ENCODE measurements around the gene TH. TPM values are rescaled to one million over a fixed set of nuclear protein-coding genes. Genes with fewer than 3 reads are reported as not detected.

The TH gene
- total RNA-seq, 4 donors from 2014 or later: not detected

DNA sequence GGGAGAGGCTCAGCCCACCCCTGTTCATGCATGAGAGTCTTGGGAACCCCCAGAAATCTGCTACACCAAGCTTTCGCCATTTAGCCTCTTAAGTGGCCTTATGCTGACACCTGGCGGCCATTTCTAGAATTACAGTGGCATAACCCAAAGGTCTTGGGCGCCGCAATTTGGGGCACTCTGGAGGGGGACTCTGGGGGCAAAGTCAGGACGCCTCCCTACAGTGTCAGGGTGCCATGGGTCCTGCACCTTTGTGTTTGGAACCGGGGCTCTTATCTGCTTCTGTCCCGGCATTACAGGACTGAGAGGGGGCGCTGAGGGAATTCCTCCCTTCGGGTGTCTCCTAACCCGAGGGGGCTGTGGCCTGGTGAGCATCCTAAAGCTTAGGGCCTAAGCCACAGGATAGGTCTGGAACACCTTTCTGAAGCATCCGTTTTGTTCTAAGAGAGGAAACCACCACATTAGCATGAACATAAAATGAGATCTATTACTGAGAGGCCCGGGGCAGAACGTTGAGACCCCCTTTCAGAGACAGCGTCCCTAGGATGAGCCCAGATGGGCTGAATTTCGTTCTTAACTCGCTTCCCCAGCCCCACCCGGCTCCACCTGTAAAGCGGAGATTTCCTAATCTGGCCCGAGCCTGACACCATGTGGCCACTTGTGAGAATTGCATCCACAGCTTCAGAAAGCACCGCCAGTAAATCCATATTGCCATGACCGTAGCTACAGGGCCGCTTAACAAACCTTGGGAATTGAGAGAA lies 19.9 kb downstream of the TH start:
- TF ChIP-seq, protein P1, sequence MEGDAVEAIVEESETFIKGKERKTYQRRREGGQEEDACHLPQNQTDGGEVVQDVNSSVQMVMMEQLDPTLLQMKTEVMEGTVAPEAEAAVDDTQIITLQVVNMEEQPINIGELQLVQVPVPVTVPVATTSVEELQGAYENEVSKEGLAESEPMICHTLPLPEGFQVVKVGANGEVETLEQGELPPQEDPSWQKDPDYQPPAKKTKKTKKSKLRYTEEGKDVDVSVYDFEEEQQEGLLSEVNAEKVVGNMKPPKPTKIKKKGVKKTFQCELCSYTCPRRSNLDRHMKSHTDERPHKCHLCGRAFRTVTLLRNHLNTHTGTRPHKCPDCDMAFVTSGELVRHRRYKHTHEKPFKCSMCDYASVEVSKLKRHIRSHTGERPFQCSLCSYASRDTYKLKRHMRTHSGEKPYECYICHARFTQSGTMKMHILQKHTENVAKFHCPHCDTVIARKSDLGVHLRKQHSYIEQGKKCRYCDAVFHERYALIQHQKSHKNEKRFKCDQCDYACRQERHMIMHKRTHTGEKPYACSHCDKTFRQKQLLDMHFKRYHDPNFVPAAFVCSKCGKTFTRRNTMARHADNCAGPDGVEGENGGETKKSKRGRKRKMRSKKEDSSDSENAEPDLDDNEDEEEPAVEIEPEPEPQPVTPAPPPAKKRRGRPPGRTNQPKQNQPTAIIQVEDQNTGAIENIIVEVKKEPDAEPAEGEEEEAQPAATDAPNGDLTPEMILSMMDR (IDR thresholded peaks at IDR 0.05; ENCODE audit: low read depth): no peak

DNA sequence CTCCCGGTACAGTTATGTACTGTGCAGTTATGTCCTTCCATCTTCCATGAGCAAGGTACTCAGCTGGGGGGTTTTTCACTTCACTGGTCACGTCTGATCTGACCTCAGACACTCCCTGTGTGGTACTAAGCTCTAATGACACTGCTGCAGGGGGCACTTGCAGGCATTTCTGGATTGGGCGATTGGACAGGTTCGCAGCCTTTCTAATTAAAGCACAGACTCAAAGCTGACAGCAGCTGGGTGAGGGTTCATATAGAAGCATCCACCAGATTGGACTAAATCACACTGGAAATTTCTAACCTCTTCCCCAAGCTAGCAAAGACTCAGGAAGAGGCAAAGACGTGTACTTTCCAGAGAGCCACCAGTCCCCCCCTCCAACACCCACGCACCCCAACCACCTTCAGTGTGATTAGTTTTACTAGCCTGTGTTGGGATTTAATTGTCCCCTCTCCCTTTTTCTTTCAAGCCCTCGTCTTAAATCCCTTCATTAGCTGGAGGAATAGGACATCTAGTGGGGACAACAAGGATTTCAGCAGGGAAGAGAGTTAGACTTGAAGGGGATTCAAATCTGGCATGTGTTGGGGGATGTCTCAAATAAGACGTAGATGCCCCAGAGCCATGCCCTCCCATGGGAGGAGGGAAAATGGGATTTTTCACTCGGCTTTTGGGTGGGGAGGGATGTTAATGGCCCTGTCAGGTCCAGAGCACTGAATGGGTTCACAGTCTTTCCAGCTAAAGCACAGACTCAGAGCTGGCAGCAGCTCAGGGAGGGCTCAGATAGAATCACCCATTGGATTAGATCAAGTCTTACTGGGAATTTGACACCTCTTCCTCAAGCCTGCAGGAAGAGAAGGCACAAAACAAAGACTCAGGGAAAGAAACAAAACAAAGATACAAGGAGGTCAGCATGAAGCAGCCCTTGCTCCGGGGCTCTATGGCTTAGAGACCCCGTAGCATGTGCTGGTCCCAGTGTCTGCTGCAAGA lies 21.5 kb downstream of the TH start:
- TF ChIP-seq, protein P1 (IDR thresholded peaks at IDR 0.05; ENCODE audit: low read depth): no peak

DNA sequence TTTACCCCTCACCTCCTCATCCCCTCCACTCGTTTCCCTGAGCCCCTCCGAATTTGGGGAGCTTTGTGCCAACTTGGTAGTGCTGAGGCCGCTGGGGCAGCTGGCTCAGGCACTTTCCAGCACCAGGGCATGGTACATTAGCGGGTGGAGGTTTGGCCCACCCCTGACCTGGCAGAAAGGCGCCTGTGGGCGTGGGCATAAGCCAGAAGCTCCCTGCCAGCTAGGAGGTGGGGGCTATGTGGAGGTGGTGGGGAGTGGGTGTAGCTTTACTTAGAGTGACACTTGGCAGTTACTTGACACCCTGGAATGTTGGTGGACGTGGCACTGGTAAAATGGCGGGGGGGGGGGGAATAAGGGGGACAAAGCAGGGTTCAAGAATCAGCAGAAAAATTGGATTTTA lies 22.2 kb downstream of the TH start:
- TF ChIP-seq, protein P1 (IDR thresholded peaks at IDR 0.05; ENCODE audit: low read depth): no peak

DNA sequence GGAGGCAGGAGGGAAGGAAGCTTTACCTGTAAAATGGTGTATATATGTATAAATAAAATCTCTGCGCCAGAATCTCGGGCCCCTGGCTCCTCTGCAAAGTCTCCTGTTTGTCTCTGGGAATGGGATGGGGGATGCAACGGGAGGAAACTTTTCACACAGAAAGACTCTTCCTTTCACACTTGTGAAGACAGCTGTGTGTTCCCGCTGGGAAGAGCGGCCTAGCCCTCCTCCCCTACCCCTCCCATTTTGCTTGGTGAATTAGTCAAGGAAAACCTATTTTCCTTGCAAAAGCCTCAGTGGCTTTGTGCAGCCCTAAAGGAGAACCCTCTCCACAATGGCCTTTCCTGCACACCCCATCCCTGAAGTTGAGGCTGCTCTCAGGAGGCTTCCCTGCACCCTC lies 23.0 kb downstream of the TH start:
- TF ChIP-seq, protein P1 (IDR thresholded peaks at IDR 0.05; ENCODE audit: low read depth): no peak

DNA sequence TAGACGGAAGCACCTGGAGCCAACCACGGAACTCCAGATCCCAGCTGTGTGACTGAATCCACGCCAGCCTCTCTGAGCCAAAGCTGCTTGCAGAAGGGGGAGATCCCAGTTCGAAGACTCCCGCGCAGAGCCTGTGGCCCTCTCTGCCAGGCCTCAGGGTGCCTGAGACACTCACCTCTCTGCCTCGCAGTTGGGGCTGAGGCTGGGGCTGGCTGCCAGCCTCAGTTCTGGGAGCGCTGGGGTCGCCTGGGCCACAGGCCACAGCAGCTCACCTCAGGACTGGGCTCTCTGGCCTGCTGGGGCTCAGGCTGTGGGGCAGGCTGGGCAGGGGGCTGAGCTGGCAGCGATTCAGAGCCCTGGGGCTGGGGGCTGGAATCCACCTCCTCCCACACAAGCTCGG lies 24.2 kb downstream of the TH start:
- TF ChIP-seq, protein P1 (IDR thresholded peaks at IDR 0.05; ENCODE audit: low read depth): no peak

DNA sequence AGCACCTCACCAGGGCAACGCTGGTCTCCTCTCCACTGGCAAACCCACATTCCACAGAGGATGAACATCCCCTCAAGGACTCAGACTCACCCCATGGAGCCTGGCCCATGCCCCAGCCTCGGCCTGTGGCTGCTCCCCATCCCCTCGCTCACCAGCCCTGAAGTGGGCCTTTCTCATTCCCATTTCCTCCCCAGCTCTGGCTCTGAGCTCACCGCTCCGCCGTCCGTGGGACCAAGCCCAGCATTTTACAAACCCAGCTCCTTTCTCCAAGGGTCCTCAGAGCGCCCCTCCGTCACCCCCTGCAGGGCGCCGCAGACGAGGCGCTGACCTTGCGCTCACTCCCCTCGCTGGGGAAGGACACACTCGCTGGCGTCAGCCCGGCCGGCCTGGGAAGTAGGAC lies 25.6 kb downstream of the TH start:
- TF ChIP-seq, protein P1 (IDR thresholded peaks at IDR 0.05; ENCODE audit: low read depth): no peak
